ENCODE measurements around the gene C14orf180.

GRCh38 chr14:104592292-104592672, 12.7 kb downstream of the C14orf180 start:
- TF ChIP-seq, protein P1, sequence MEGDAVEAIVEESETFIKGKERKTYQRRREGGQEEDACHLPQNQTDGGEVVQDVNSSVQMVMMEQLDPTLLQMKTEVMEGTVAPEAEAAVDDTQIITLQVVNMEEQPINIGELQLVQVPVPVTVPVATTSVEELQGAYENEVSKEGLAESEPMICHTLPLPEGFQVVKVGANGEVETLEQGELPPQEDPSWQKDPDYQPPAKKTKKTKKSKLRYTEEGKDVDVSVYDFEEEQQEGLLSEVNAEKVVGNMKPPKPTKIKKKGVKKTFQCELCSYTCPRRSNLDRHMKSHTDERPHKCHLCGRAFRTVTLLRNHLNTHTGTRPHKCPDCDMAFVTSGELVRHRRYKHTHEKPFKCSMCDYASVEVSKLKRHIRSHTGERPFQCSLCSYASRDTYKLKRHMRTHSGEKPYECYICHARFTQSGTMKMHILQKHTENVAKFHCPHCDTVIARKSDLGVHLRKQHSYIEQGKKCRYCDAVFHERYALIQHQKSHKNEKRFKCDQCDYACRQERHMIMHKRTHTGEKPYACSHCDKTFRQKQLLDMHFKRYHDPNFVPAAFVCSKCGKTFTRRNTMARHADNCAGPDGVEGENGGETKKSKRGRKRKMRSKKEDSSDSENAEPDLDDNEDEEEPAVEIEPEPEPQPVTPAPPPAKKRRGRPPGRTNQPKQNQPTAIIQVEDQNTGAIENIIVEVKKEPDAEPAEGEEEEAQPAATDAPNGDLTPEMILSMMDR (IDR thresholded peaks at IDR 0.05; ENCODE audit: control extremely low read depth in 1 of 3, insufficient read depth in 1 of 3, low read depth in 1 of 3, low read length in 3 of 3), result no peak
- TF ChIP-seq EZH2 (IDR thresholded peaks at IDR 0.05; ENCODE audit: low read depth, low read length, severe bottlenecking) (no peak), EP300 (IDR thresholded peaks at IDR 0.05; ENCODE audit: borderline replicate concordance in 1 of 2, low read depth in 2 of 2, low read length in 2 of 2) (no peak), YY1 (IDR thresholded peaks at IDR 0.05; ENCODE audit: low read depth, low read length) (no peak), SUZ12 (IDR thresholded peaks at IDR 0.05; ENCODE audit: low read length) (no peak), CREB1 (IDR thresholded peaks at IDR 0.05) (no peak), POLR2AphosphoS5 (IDR thresholded peaks at IDR 0.05; ENCODE audit: low read depth, low read length) (no peak), TCF12 (IDR thresholded peaks at IDR 0.05; ENCODE audit: low read depth, low read length) (no peak), BACH1 (IDR thresholded peaks at IDR 0.05; ENCODE audit: low read length) (no peak), CEBPB (IDR thresholded peaks at IDR 0.05; ENCODE audit: low read depth, low read length) (no peak), RAD21 (IDR thresholded peaks at IDR 0.05 in 1 of 2, conservative IDR thresholded peaks at IDR 0.05 in 1 of 2; ENCODE audit: low read depth in 2 of 2, low read length in 2 of 2) (no peak), SRF (IDR thresholded peaks at IDR 0.05; ENCODE audit: low read depth, low read length) (no peak)
